HEK293T (cell line): ENCODE measurements around the gene SLX4IP.

ENCODE experiments used
- ARNT ChIP-seq: fragments of 450-650 bp; IDR thresholded peaks from 2 replicates; pipeline ENCODE4 v1.6.1; 2017; ENCODE audit warnings: mild to moderate bottlenecking
- BHLHE40 ChIP-seq: fragments of 450-650 bp; IDR thresholded peaks from 2 replicates; pipeline ENCODE4 v1.6.1; 2016; ENCODE audit warnings: mild to moderate bottlenecking, moderate library complexity, borderline replicate concordance
- CTBP1 ChIP-seq: fragments of 450-650 bp; IDR thresholded peaks from 2 replicates; pipeline ENCODE4 v1.6.1; 2016; ENCODE audit warnings: borderline replicate concordance
- FOXA1 ChIP-seq: fragments of 450-650 bp; IDR thresholded peaks from 2 replicates; pipeline ENCODE4 v1.6.1; 2016; ENCODE audit warnings: mild to moderate bottlenecking
- FOXM1 ChIP-seq: fragments of 450-650 bp; IDR thresholded peaks from 2 replicates; pipeline ENCODE4 v1.6.1; 2017; ENCODE audit warnings: mild to moderate bottlenecking, borderline replicate concordance
- HDGF ChIP-seq: fragments of 450-650 bp; IDR thresholded peaks from 2 replicates; pipeline ENCODE4 v1.6.1; 2017; ENCODE audit warnings: antibody characterized with exemption, borderline replicate concordance
- L3MBTL2 ChIP-seq: fragments of 450-650 bp; conservative IDR thresholded peaks from 2 replicates; pipeline ENCODE4 v1.6.1; 2016; ENCODE audit warnings: mild to moderate bottlenecking
- LEF1 ChIP-seq: fragments of 450-650 bp; IDR thresholded peaks from 2 replicates; pipeline ENCODE4 v1.6.1; 2017; ENCODE audit warnings: mild to moderate bottlenecking, borderline replicate concordance
- NFRKB ChIP-seq: fragments of 450-650 bp; IDR thresholded peaks from 2 replicates; pipeline ENCODE4 v1.6.1; 2016; ENCODE audit warnings: mild to moderate bottlenecking, moderate library complexity
- SP1 ChIP-seq: fragments of 450-650 bp; IDR thresholded peaks from 2 replicates; pipeline ENCODE4 v1.6.1; 2017
- SUZ12 ChIP-seq: fragments of 450-650 bp; IDR thresholded peaks from 2 replicates; pipeline ENCODE4 v1.6.1; 2016; ENCODE audit warnings: mild to moderate bottlenecking
- TARDBP ChIP-seq: fragments of 450-650 bp; IDR thresholded peaks from 2 replicates; pipeline ENCODE4 v1.6.1; 2016
- ZNF384 ChIP-seq: fragments of 450-650 bp; IDR thresholded peaks from 2 replicates; pipeline ENCODE4 v1.6.1; 2016

- TF ChIP-seq ZNF384 (no peak), SP1 (no peak), CTBP1 (no peak), FOXA1 (no peak), TARDBP (no peak), LEF1 (no peak), L3MBTL2 (no peak), ARNT (no peak), HDGF (no peak), SUZ12 (no peak), FOXM1 (no peak), BHLHE40 (no peak), NFRKB (no peak)
Measured at GRCh38 chr20:10504994-10505730, 70.1 kb downstream of the SLX4IP start.
